GM12873 (cell line): ENCODE data around the gene TMEM14A.

Experiments
- TF ChIP-seq, protein P1 (sequence below): IDR thresholded peaks from 2 replicates; pipeline ENCODE4 v1.5.1; 2012; ENCODE audit warnings: low read depth, mild to moderate bottlenecking, moderate library complexity, low read length, control low read depth; ENCODE audit not compliant: insufficient read depth; ENCODE audit errors: missing control alignments

TMEM14A gene

GRCh38 chr6:52675372-52675771 lies 4.5 kb downstream of the TMEM14A start:
- TF ChIP-seq, protein P1, sequence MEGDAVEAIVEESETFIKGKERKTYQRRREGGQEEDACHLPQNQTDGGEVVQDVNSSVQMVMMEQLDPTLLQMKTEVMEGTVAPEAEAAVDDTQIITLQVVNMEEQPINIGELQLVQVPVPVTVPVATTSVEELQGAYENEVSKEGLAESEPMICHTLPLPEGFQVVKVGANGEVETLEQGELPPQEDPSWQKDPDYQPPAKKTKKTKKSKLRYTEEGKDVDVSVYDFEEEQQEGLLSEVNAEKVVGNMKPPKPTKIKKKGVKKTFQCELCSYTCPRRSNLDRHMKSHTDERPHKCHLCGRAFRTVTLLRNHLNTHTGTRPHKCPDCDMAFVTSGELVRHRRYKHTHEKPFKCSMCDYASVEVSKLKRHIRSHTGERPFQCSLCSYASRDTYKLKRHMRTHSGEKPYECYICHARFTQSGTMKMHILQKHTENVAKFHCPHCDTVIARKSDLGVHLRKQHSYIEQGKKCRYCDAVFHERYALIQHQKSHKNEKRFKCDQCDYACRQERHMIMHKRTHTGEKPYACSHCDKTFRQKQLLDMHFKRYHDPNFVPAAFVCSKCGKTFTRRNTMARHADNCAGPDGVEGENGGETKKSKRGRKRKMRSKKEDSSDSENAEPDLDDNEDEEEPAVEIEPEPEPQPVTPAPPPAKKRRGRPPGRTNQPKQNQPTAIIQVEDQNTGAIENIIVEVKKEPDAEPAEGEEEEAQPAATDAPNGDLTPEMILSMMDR = no peak

DNA sequence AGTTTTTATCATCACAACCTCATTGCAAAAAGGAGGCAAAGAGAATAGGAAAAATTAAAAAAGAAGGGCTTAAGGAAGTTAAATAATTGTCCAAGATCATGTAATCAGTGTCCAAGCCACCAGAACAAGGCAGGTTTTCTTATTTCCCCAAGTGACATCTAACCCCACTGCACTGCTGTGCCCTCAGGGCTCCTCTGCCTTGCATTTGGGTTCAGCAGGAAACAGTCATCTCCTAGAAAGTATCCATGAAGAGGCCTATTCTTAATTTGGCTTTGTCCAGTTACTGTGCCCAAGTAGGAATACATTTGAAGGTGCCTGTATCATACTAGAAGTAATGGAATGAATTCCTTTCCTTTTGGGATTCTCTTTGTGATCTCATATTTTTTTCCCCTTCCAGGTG lies 10.5 kb downstream of the TMEM14A start:
- TF ChIP-seq, protein P1 = no peak

DNA sequence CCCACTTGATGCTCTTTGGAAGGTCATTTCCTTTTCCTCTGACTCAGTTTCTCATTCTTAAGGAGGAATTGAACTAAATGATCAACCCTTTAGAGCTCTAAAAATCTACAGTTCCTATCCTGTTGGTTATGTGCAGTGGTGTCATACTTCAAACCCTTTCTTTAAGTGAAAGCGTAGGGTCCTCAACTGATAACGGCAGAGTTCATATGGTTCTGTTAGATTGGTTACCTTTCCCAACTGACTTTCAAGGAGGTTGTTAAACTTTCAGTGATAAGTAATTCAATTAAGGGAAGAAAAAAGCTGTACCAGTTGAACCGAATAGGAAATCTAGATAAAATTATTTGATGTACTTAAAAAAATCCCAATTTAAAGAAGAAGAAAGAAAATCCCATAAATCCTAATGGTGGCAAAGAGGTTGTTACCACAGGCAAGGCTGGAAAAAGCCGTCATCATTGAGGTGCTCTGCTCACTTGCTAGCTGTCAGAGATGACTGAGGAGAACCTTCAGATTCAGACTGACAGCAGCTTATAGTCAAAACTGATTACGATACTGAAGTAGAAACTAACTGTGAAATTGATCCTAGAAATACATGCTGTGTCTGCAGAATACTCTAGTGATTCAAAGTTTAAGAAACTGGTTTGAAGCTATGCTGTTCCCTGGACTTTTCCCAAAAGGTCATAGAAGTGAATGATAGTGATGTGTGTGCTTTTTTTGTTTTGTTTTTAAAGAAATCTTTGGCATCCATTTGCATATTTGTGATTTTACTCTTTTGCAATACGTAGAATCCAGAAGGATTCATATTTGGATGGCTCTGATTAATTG lies 16.2 kb downstream of the TMEM14A start:
- TF ChIP-seq, protein P1 = no peak

DNA sequence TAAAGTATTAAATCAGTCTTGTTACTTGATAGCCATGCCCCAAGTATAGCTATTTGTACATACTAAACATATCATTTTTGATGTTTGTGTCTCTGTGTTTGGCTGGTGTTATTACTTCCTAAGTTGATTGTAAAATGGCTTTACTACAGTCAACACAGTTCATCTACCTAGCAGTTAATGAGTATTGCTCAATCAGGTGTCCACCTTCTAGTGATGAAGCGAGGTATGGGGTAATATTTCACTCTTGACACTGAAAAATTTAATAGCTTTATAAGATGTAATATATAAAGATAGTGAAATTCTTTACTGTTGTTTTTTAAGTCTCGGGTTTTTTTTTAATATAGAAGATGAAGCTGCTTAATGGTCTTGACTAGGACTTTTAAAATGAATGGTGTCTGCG lies 18.9 kb downstream of the TMEM14A start:
- TF ChIP-seq, protein P1 = no peak

DNA sequence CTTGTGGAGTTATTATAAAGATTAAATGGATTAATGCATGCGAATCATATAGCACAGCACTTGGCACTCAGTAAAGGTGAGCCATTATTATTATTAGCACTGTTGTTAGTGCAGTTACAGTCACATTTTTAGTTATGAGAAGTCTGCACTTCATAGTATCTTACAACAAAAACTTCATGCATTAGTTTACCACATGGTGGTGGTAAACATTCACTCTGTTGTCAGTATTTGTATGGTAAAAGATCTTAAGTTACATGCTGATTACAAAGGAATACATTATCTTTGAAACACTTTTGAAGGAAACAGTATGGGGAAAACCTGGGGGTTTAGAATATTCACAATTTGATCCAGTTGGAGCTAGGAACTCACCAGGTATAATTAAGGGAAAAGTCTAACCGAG lies 20.8 kb downstream of the TMEM14A start:
- TF ChIP-seq, protein P1 = no peak

- TF ChIP-seq, protein P1 = no peak
Measured at GRCh38 chr6:52693773-52694172, 22.9 kb downstream of the TMEM14A start.

DNA sequence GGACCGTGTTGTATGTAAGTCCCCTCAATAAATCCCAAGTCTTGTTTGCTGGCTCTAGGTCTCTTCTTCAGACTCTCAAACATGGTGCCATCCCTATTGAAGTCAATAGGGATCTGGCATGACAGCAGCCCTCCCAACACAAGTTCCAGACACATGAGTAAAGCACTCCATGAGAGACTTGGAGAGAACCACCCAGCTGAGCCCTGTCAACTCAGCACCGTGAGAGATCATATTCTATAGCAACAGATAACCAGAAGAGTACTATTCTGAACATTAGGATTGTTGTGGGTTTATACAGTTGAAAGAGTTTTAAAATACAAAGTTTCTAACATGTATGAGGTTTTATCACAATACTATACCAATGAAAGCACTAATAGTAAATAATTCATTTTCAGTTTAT lies 23.5 kb downstream of the TMEM14A start:
- TF ChIP-seq, protein P1 = no peak
